ENCODE data around the gene TEX44.

TEX44 gene

GRCh38 chr2:231592636-231593145 is at the start of gene TEX44:
TEX44 (plus strand) TSS chr2:231592864; CDS start chr2:231592952, 88 bp downstream.
- no peak within 1 kb of the TSS for H3K27ac ChIP-seq
- no peak for DNase-seq (ENCODE audit: low spot score)
- no peak within 1 kb of the TSS for H3K4me3 ChIP-seq
- TF ChIP-seq CTCF (IDR thresholded peaks at IDR 0.05): no peak

GRCh38 chr2:231545105-231545902 is 47.4 kb upstream of the TEX44 start:
- no peak for DNase-seq (ENCODE audit: low spot score)
- Histone ChIP-seq H3K27ac (peak overlapping the region in 1 of 2 donors; percentile 29), H3K4me3 (no peak overlapping the region)
- TF ChIP-seq CTCF (IDR thresholded peaks at IDR 0.05): no peak

GRCh38 chr2:231546014-231546715 is 46.5 kb upstream of the TEX44 start:
- no peak for DNase-seq (ENCODE audit: low spot score)
- peak overlapping the region in 1 of 2 donors; percentile 29 for H3K27ac ChIP-seq
- no peak for TF ChIP-seq CTCF (IDR thresholded peaks at IDR 0.05)

GRCh38 chr2:231547315-231548110 is 45.2 kb upstream of the TEX44 start:
- no peak overlapping the region for H3K27ac ChIP-seq
- TF ChIP-seq CTCF (IDR thresholded peaks at IDR 0.05): no peak
- H3K4me3 ChIP-seq: no peak overlapping the region
- DNase-seq (ENCODE audit: low spot score): no peak

More at GRCh38 chr2:231546014-231546715, 46.5 kb upstream of the TEX44 start:
- no peak overlapping the region for H3K4me3 ChIP-seq

GRCh38 chr2:231548752-231549151 is 43.9 kb upstream of the TEX44 start:
- Histone ChIP-seq H3K27ac (no peak overlapping the region), H3K4me3 (no peak overlapping the region)
- no peak for DNase-seq (ENCODE audit: low spot score)
- TF ChIP-seq CTCF (IDR thresholded peaks at IDR 0.05): no peak

- TF ChIP-seq CTCF (IDR thresholded peaks at IDR 0.05): no peak
- no peak overlapping the region for H3K4me3 ChIP-seq
- no peak overlapping the region for H3K27ac ChIP-seq
- no peak for DNase-seq (ENCODE audit: low spot score)
These were observed 43.0 kb upstream of the TEX44 start for GRCh38 chr2:231549446-231550239.

Measured in coronary artery (tissue), 2 donors.